HCT116 (cell line): Measurements from ENCODE around the gene HAP1. TPM values are rescaled to one million over a fixed set of nuclear protein-coding genes. Genes with fewer than 3 reads are reported as not detected.
A peak's percentile ranks its signal among the peaks of the same experiment; 100 is the strongest.

Experiments used
- ATAC-seq: fragments of 200-7000 bp; cut with Tn5 transposase; 2 replicates; pipeline ENCODE4 v1.9.1; 2020; ENCODE audit warnings: mild to moderate bottlenecking, moderate library complexity
- BruUV-seq: library from RNA; stranded (reverse); fragments of 400-500 nt; replicated peaks from 2 replicates; lab custom pipeline; 2021; lab: Mats Ljungman, UMichigan
- CTCF ChIA-PET: fragments of 300-600 bp; sonication (Branson Sonifier 250); formaldehyde crosslinking; loops from one replicate; lab custom pipeline; 2021; ENCODE audit warnings: antibody characterized with exemption; lab: Charles Lee
- POLR2A ChIA-PET: fragments of 300-600, 350-600 bp; sonication (Branson Sonifier 250); formaldehyde crosslinking; loops from one replicate; lab custom pipeline; 2021; ENCODE audit warnings: antibody characterized with exemption; lab: Charles Lee
- RAD21 ChIA-PET, 2 experiments: fragments of 300-600 bp; sonication (Branson Sonifier 250); formaldehyde crosslinking; loops; one replicate each; lab custom pipeline; 2023; ENCODE audit warnings: low total read pairs in 2 of 2; ENCODE audit not compliant: uncharacterized antibody in 2 of 2, unreplicated experiment in 2 of 2, low non-redundant PET in 1 of 2; lab: Charles Lee
- DNase-seq: peaks from one replicate; pipeline ENCODE4 v3.0.0-alpha.2; 2010; ENCODE audit warnings: low read depth, low spot score
- H2AFZ ChIP-seq: fragments of 200-600 bp; shearing (Covaris generic), sonication (generic); 2 replicates; pipeline ENCODE4 v1.6.1; 2017; ENCODE audit warnings: low read depth, mixed run types, mixed read lengths, antibody characterized with exemption, low read length; ENCODE audit not compliant: poor library complexity, severe bottlenecking
- H3K27ac ChIP-seq: 2 replicates; pipeline ENCODE4 v1.5.1; 2012; ENCODE audit warnings: low read depth, low read length
- H3K27me3 ChIP-seq: fragments of 200-600 bp; sonication (generic); 2 replicates; pipeline ENCODE4 v1.6.1; 2016; ENCODE audit warnings: mixed run types, low read length, mixed read lengths; ENCODE audit not compliant: insufficient read depth
- H3K36me3 ChIP-seq, 2 experiments: fragments of 200-500 bp in 1 of 2; fragments of 200-600 bp in 1 of 2; sonication (Bioruptor generic) in 1 of 2; sonication (generic) in 1 of 2; 2 replicates each; pipeline versions ENCODE4 v1.5.1 to v1.6.1; 2014 to 2016; ENCODE audit warnings: low read length in 2 of 2, inconsistent platforms in 1 of 2, mixed read lengths in 1 of 2, mixed run types in 1 of 2; ENCODE audit not compliant: insufficient read depth in 2 of 2, control insufficient read depth in 1 of 2
- H3K4me1 ChIP-seq, 2 experiments: fragments of 200-600 bp in 1 of 2; sonication (generic) in 1 of 2; 2 replicates each; pipeline versions ENCODE4 v1.5.1 to v1.6.1; 2012 to 2017; ENCODE audit warnings: low read length in 2 of 2, inconsistent platforms in 1 of 2, mild to moderate bottlenecking in 1 of 2, mixed read lengths in 1 of 2, mixed run types in 1 of 2, moderate library complexity in 1 of 2; ENCODE audit not compliant: insufficient read depth in 2 of 2, control insufficient read depth in 1 of 2
- H3K4me2 ChIP-seq: fragments of 200-600 bp; sonication (generic); 2 replicates; pipeline ENCODE4 v1.6.1; 2017; ENCODE audit warnings: mixed run types, low read length, mixed read lengths
- H3K4me3 ChIP-seq, 2 experiments: fragments of 200-600 bp in 1 of 2; sonication (generic) in 1 of 2; replicated peaks in 1 of 2; 2 replicates each; pipeline ENCODE4 v1.5.1; 2011 to 2016; ENCODE audit warnings: low read length in 2 of 2, control low read depth in 1 of 2, low read depth in 1 of 2, mild to moderate bottlenecking in 1 of 2, mixed read lengths in 1 of 2, mixed run types in 1 of 2
- H3K79me2 ChIP-seq: fragments of 200-600 bp; sonication (generic); 2 replicates; pipeline ENCODE4 v1.6.1; 2017; ENCODE audit warnings: mild to moderate bottlenecking, mixed run types, low read length, moderate library complexity, mixed read lengths; ENCODE audit not compliant: insufficient read depth
- H3K9ac ChIP-seq: fragments of 200-600 bp; sonication (generic); 2 replicates; pipeline ENCODE4 v1.6.1; 2016; ENCODE audit warnings: low read length, mixed read lengths
- H3K9me2 ChIP-seq: fragments of 200-600 bp; sonication (generic), shearing (Covaris generic); 2 replicates; pipeline ENCODE4 v1.6.1; 2017; ENCODE audit warnings: mixed run types, mild to moderate bottlenecking, moderate library complexity; ENCODE audit not compliant: insufficient read depth
- H3K9me3 ChIP-seq, 2 experiments: fragments of 200-500 bp in 1 of 2; fragments of 200-600 bp in 1 of 2; sonication (Bioruptor generic) in 1 of 2; sonication (generic) in 1 of 2; 2 replicates each; pipeline ENCODE4 v1.6.1; 2014 to 2017; ENCODE audit warnings: low read length in 2 of 2, mixed read lengths in 2 of 2, inconsistent platforms in 1 of 2, low read depth in 1 of 2, mild to moderate bottlenecking in 1 of 2, mixed run types in 1 of 2, moderate library complexity in 1 of 2; ENCODE audit not compliant: control insufficient read depth in 1 of 2, insufficient read depth in 1 of 2
- H4K20me1 ChIP-seq: fragments of 200-600 bp; sonication (generic), shearing (Covaris generic); 2 replicates; pipeline ENCODE4 v1.6.1; 2017; ENCODE audit warnings: mixed run types, mild to moderate bottlenecking, moderate library complexity; ENCODE audit not compliant: insufficient read depth
- CEBPB ChIP-seq: IDR thresholded peaks from 2 replicates; pipeline ENCODE4 v1.6.1; 2012; ENCODE audit warnings: low read depth
- ELF1 ChIP-seq: IDR thresholded peaks from 2 replicates; pipeline ENCODE4 v1.6.1; 2012; ENCODE audit warnings: low read depth, borderline replicate concordance
- EZH2 ChIP-seq: fragments of 200-600 bp; sonication (generic); IDR thresholded peaks from 2 replicates; pipeline ENCODE4 v1.6.1; 2017; ENCODE audit warnings: antibody characterized with exemption, mixed run types
- FOSL1 ChIP-seq: IDR thresholded peaks from 2 replicates; pipeline ENCODE4 v1.6.1; 2012; ENCODE audit warnings: low read depth
- SIN3A ChIP-seq: IDR thresholded peaks from 2 replicates; pipeline ENCODE4 v1.6.1; 2012; ENCODE audit warnings: low read depth
- SP1 ChIP-seq: IDR thresholded peaks from 2 replicates; pipeline ENCODE4 v1.6.1; 2012; ENCODE audit warnings: low read depth
- SRF ChIP-seq: IDR thresholded peaks from 2 replicates; pipeline ENCODE4 v1.6.1; 2012; ENCODE audit warnings: low read depth
- ZFX ChIP-seq: fragments of 450-650 bp; IDR thresholded peaks from 2 replicates; pipeline ENCODE4 v1.6.1; 2017
- intact Hi-C: fragments of 100-400 bp; cut with micrococcal nuclease; formaldehyde crosslinking; loops from 2 replicates; pipeline ENCODE4 v1.10.0; 2022
- total RNA-seq: library from RNA; stranded (reverse); gene quantifications from one replicate; pipeline ENCODE4 v1.2.1, GENCODE V29; 2021; ENCODE audit not compliant: unreplicated experiment
- TF ChIP-seq, protein P1 (sequence below): IDR thresholded peaks from 2 replicates; pipeline ENCODE4 v1.6.1; 2012
- TF ChIP-seq, protein P2 (sequence below): IDR thresholded peaks from 2 replicates; pipeline ENCODE4 v1.6.1; 2012; ENCODE audit warnings: low read depth

Gene HAP1
- total RNA-seq, 1 experiment from 2014 or later, result 3.4 TPM

DNA sequence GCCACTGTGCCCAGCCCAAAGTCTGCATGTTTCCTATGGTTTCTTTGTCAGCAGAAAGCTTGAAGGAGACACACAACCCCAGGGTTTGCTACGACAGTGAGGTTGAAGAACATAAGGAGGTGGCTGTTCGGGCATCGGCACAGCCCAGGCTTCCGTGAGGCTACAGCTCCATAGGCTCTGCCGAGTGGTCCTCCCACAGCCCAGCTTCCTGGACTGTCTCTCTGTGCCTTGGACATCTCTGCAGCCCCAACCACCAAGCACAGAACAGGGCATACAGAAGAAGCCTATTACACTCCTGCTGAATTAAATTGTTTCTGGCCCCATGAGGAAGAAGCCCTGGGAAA, 3.2 kb upstream of the HAP1 start:
- Histone ChIP-seq H2AFZ (no peak overlapping the region), H3K79me2 (no peaks in the 10 kb centered on the region), H3K27me3 (no peaks in the 10 kb centered on the region), H3K4me3 (no peak overlapping the region), H3K4me1 (peaks cover 21 to 46% of the 10 kb centered on the region in 2 experiments), H3K9me3 (no peaks in the 10 kb centered on the region), H3K9me2 (no peaks in the 10 kb centered on the region), H3K36me3 (no peaks in the 10 kb centered on the region), H3K9ac (no peak overlapping the region), H4K20me1 (no peaks in the 10 kb centered on the region), H3K4me2 (peak overlapping the region; percentile 34), H3K27ac (no peak overlapping the region)
- CTCF ChIA-PET, result interaction anchor here (0.6 to 1.9 kb wide), 13 partner anchors 9 to 229 kb away, joined by 3 to 32 read pairs (median 3); partner anchors contain the start of genes CNP, ODAD4 and P3H4
- RAD21 ChIA-PET, result interaction anchor here (0.6 to 1.4 kb wide), 8 partner anchors 63 to 260 kb away, joined by 3 to 5 read pairs (median 3); partner anchors contain the start of gene P3H4 (in 1 of the 2)
- BruUV-seq, result no TSS peak
- POLR2A ChIA-PET, result interaction anchor here (1.5 to 1.6 kb wide), 2 partner anchors 49 to 63 kb away, joined by 6 to 10 read pairs; partner anchors contain the start of gene JUP
- ATAC-seq (peak; percentile 13), DNase-seq (no peak)
- intact Hi-C loops, result loop anchor here (1.0 to 2.0 kb wide), 4 partner anchors 64 to 148 kb away; partner anchors contain the start of genes KLHL11 and P3H4
- no peak for TF ChIP-seq CEBPB
- TF ChIP-seq ZFX, result no peak
- no peak for TF ChIP-seq EZH2
- TF ChIP-seq, protein P1, sequence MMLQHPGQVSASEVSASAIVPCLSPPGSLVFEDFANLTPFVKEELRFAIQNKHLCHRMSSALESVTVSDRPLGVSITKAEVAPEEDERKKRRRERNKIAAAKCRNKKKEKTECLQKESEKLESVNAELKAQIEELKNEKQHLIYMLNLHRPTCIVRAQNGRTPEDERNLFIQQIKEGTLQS, result no peak
- TF ChIP-seq, protein P2, sequence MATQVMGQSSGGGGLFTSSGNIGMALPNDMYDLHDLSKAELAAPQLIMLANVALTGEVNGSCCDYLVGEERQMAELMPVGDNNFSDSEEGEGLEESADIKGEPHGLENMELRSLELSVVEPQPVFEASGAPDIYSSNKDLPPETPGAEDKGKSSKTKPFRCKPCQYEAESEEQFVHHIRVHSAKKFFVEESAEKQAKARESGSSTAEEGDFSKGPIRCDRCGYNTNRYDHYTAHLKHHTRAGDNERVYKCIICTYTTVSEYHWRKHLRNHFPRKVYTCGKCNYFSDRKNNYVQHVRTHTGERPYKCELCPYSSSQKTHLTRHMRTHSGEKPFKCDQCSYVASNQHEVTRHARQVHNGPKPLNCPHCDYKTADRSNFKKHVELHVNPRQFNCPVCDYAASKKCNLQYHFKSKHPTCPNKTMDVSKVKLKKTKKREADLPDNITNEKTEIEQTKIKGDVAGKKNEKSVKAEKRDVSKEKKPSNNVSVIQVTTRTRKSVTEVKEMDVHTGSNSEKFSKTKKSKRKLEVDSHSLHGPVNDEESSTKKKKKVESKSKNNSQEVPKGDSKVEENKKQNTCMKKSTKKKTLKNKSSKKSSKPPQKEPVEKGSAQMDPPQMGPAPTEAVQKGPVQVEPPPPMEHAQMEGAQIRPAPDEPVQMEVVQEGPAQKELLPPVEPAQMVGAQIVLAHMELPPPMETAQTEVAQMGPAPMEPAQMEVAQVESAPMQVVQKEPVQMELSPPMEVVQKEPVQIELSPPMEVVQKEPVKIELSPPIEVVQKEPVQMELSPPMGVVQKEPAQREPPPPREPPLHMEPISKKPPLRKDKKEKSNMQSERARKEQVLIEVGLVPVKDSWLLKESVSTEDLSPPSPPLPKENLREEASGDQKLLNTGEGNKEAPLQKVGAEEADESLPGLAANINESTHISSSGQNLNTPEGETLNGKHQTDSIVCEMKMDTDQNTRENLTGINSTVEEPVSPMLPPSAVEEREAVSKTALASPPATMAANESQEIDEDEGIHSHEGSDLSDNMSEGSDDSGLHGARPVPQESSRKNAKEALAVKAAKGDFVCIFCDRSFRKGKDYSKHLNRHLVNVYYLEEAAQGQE, result no peak
- no peak for TF ChIP-seq SP1
- no peak for TF ChIP-seq SIN3A
- no peak for TF ChIP-seq ELF1
- TF ChIP-seq SRF, result no peak
- no peak for TF ChIP-seq FOSL1
